DOHH2 (cell line): Measurements from ENCODE around the gene VPS26B.

ENCODE experiments used
- H3F3A ChIP-seq: fragments of 200-600 bp; sonication (generic), shearing (Covaris generic); 2 replicates; pipeline ENCODE4 v1.6.0; 2016; ENCODE audit warnings: antibody characterized with exemption, mild to moderate bottlenecking; ENCODE audit not compliant: control insufficient read depth, insufficient read depth
- H3K27ac ChIP-seq: fragments of 200-600 bp; sonication (generic); 2 replicates; pipeline ENCODE4 v1.5.1; 2014; ENCODE audit warnings: low read depth, mild to moderate bottlenecking, low read length, moderate library complexity
- H3K27me3 ChIP-seq: fragments of 200-600 bp; sonication (generic); 2 replicates; pipeline ENCODE4 v1.6.1; 2014; ENCODE audit warnings: mild to moderate bottlenecking, low read length, mixed read lengths; ENCODE audit not compliant: control insufficient read depth
- H3K36me3 ChIP-seq: fragments of 200-600 bp; sonication (generic); 2 replicates; pipeline ENCODE4 v1.6.1; 2014; ENCODE audit warnings: mild to moderate bottlenecking, low read length, moderate library complexity, mixed read lengths; ENCODE audit not compliant: control insufficient read depth
- H3K4me1 ChIP-seq: fragments of 200-600 bp; sonication (generic); 2 replicates; pipeline ENCODE4 v1.6.1; 2014; ENCODE audit warnings: mild to moderate bottlenecking, low read length, mixed read lengths; ENCODE audit not compliant: control insufficient read depth
- H3K4me2 ChIP-seq: fragments of 200-600 bp; sonication (generic); 2 replicates; pipeline ENCODE4 v1.6.0; 2014; ENCODE audit warnings: mild to moderate bottlenecking, low read length, moderate library complexity
- H3K4me3 ChIP-seq: fragments of 200-600 bp; sonication (generic); 2 replicates; pipeline ENCODE4 v1.5.1; 2014; ENCODE audit warnings: mild to moderate bottlenecking, low read length, mixed read lengths
- H3K79me2 ChIP-seq: fragments of 200-600 bp; sonication (generic); 2 replicates; pipeline ENCODE4 v1.6.1; 2014; ENCODE audit warnings: mild to moderate bottlenecking, low read length, mixed read lengths; ENCODE audit not compliant: control insufficient read depth
- H3K9me2 ChIP-seq: fragments of 200-600 bp; sonication (generic); replicated peaks from 2 replicates; pipeline ENCODE4 v1.6.1; 2014; ENCODE audit warnings: mild to moderate bottlenecking, low read length, mixed read lengths; ENCODE audit not compliant: control insufficient read depth
- H3K9me3 ChIP-seq: fragments of 200-600 bp; sonication (generic); 2 replicates; pipeline ENCODE4 v1.6.1; 2014; ENCODE audit warnings: antibody characterized with exemption, low read length, mixed read lengths; ENCODE audit not compliant: control insufficient read depth, insufficient read depth
- H4K20me1 ChIP-seq: fragments of 200-600 bp; sonication (generic); 2 replicates; pipeline ENCODE4 v1.6.0; 2014; ENCODE audit warnings: low read depth, mild to moderate bottlenecking, antibody characterized with exemption, low read length, moderate library complexity; ENCODE audit not compliant: control insufficient read depth, insufficient read depth
- EZH2phosphoT487 ChIP-seq: fragments of 200-600 bp; sonication (generic); IDR thresholded peaks from 2 replicates; pipeline ENCODE4 v1.6.1; 2017; ENCODE audit warnings: borderline replicate concordance, mild to moderate bottlenecking, antibody characterized with exemption, low read length, moderate library complexity, mixed read lengths
- TF ChIP-seq, protein P1 (sequence below): fragments of 200-600 bp; sonication (generic); IDR thresholded peaks from one replicate; pipeline ENCODE4 v1.5.1; 2014; ENCODE audit warnings: antibody characterized with exemption, mild to moderate bottlenecking, low read depth, low read length; ENCODE audit not compliant: poor library complexity, severe bottlenecking

The VPS26B gene

DNA sequence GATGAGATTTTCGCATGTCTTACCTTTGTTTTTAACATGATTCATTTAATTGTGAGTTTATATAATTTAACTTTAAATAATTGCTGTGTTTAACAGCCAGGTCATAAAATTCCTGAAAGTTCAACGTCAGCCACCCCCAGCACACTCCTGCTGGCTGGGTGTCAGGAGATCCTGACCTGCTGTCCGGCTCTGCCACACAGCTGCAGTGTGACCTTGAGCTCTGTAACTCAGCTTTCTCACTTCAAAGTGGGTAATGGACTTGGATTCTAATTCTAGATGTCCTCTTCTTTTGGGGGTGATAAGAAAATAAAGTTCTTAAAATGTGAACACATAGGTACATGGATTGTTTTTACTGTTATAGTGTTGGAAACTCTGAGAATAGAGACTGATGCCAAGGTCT is 10.9 kb downstream of the VPS26B start:
- H3K4me3 ChIP-seq, result no peak overlapping the region
- H3K36me3 ChIP-seq, result no peaks in the 10 kb centered on the region
- H3K27me3 ChIP-seq, result peaks cover 46% of the 10 kb centered on the region
- H3K27ac ChIP-seq, result no peak overlapping the region
- H3K9me2 ChIP-seq, result no peaks in the 10 kb centered on the region
- H3K79me2 ChIP-seq, result no peaks in the 10 kb centered on the region
- H3F3A ChIP-seq, result no peaks in the 10 kb centered on the region
- H3K9me3 ChIP-seq, result no peaks in the 10 kb centered on the region
- TF ChIP-seq, protein P1, sequence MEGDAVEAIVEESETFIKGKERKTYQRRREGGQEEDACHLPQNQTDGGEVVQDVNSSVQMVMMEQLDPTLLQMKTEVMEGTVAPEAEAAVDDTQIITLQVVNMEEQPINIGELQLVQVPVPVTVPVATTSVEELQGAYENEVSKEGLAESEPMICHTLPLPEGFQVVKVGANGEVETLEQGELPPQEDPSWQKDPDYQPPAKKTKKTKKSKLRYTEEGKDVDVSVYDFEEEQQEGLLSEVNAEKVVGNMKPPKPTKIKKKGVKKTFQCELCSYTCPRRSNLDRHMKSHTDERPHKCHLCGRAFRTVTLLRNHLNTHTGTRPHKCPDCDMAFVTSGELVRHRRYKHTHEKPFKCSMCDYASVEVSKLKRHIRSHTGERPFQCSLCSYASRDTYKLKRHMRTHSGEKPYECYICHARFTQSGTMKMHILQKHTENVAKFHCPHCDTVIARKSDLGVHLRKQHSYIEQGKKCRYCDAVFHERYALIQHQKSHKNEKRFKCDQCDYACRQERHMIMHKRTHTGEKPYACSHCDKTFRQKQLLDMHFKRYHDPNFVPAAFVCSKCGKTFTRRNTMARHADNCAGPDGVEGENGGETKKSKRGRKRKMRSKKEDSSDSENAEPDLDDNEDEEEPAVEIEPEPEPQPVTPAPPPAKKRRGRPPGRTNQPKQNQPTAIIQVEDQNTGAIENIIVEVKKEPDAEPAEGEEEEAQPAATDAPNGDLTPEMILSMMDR, result no peak
- no peak for TF ChIP-seq EZH2phosphoT487
- H3K4me2 ChIP-seq, result no peak overlapping the region
- H3K4me1 ChIP-seq, result peaks cover 7% of the 10 kb centered on the region
- H4K20me1 ChIP-seq, result peaks cover 27% of the 10 kb centered on the region

DNA sequence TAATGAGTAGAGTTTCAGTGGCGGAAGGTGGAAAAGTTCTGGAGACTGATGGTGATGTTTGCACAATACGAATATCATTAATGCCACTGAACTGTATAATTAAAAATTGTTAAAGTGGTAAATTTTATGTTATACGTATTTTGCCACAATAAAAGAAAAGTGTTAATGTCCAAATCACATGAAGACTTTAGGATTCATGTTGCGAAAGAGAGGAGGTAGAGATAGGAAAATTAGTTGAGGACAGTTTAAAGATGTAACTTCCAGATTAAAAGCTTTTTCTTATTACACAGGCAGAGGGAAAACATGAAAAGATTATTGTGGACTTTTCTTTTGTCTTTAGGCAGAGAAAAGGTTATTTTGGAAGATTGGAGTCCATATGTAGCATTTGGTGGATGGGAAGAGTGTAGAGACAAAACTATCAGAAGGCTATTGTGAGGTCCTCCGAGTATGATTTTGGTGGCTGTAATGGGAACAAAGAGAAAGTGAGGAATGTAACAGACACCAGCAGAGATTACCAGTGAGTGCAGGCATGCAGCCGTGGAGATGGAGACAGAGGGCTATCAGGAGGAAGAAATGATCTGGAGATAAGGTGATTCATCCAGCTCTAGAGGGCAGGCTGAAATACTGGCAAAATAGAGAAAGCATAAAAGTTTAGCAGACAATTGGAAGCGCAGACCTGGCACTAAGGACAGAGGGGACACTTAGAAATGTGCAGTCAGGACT is 12.5 kb downstream of the VPS26B start:
- Histone ChIP-seq H4K20me1 (peaks cover 16% of the 10 kb centered on the region; the same call in 1 of the 2 replicates), H3K27ac (no peak overlapping the region), H3K9me2 (no peaks in the 10 kb centered on the region), H3K36me3 (no peaks in the 10 kb centered on the region), H3K27me3 (peaks cover 34% of the 10 kb centered on the region), H3K4me1 (no peaks in the 10 kb centered on the region), H3K4me3 (no peak overlapping the region), H3K79me2 (no peaks in the 10 kb centered on the region), H3K4me2 (no peak overlapping the region), H3F3A (no peaks in the 10 kb centered on the region), H3K9me3 (no peaks in the 10 kb centered on the region)
- no peak for TF ChIP-seq EZH2phosphoT487
- TF ChIP-seq, protein P1, result no peak

DNA sequence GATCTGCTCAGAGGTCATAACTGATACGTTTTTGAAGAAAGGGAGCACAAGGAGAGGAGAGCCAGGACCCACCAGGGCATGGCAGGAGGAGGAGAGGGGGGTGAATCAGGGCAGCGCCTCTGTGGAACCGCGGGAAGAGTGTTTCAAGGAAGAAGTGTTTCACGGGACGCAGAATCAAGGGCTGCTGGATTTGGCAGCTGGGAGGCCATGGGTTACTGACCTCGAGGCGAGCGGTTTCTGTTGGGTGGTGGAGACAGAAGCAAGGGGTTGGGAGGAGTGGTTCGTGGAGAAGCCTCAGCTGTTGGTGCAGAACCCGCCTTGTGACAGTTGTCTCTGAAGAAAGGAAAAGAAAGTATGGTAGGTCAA is 13.1 kb downstream of the VPS26B start:
- Histone ChIP-seq H3K27ac (no peak overlapping the region), H4K20me1 (peaks cover 12% of the 10 kb centered on the region; the same call in 1 of the 2 replicates), H3F3A (no peaks in the 10 kb centered on the region), H3K4me1 (no peaks in the 10 kb centered on the region), H3K9me3 (no peaks in the 10 kb centered on the region), H3K9me2 (no peaks in the 10 kb centered on the region), H3K27me3 (peaks cover 29% of the 10 kb centered on the region), H3K36me3 (no peaks in the 10 kb centered on the region), H3K4me3 (no peak overlapping the region), H3K79me2 (no peaks in the 10 kb centered on the region), H3K4me2 (no peak overlapping the region)
- TF ChIP-seq, protein P1, result no peak
- no peak for TF ChIP-seq EZH2phosphoT487
